ENCODE measurements around the gene TCP11. TPM values are rescaled to one million over a fixed set of nuclear protein-coding genes. Genes with fewer than 3 reads are reported as not detected.

TCP11 gene
- total RNA-seq, 1 donor from 2014 or later = not detected

GRCh38 chr6:35078896-35079295, 62.2 kb downstream of the TCP11 start:
- H3K27ac Mint-ChIP-seq = no peak overlapping the region
- no peak overlapping the region for H3K4me3 Mint-ChIP-seq
- CTCF ChIA-PET = no interaction called here
- ATAC-seq (ENCODE audit: low read depth) (no peak), DNase-seq (no peak)
- no peaks in the 10 kb centered on the region for H3K4me1 Mint-ChIP-seq
- no peak for TF ChIP-seq CTCF (IDR thresholded peaks at IDR 0.05)
- peaks cover 51% of the 10 kb centered on the region for H3K36me3 Mint-ChIP-seq (ENCODE audit: low read depth)
- H3K9me3 Mint-ChIP-seq = no peaks in the 10 kb centered on the region
- H3K27me3 Mint-ChIP-seq = no peaks in the 10 kb centered on the region
- intact Hi-C loops (cut with micrococcal nuclease) = no loop called here
- POLR2A ChIA-PET = no interaction called here

- H3K9me3 Mint-ChIP-seq = no peaks in the 10 kb centered on the region
- intact Hi-C loops (cut with micrococcal nuclease) = no loop called here
- no peaks in the 10 kb centered on the region for H3K4me1 Mint-ChIP-seq
- CTCF ChIA-PET = no interaction called here
- ATAC-seq (ENCODE audit: low read depth) (no peak), DNase-seq (no peak)
- no peak overlapping the region for H3K4me3 Mint-ChIP-seq
- no peak overlapping the region for H3K27ac Mint-ChIP-seq
- H3K27me3 Mint-ChIP-seq = no peaks in the 10 kb centered on the region
- no peak for TF ChIP-seq CTCF (IDR thresholded peaks at IDR 0.05)
- POLR2A ChIA-PET = no interaction called here
- H3K36me3 Mint-ChIP-seq (ENCODE audit: low read depth) = peaks cover 49% of the 10 kb centered on the region
Measured at GRCh38 chr6:35078226-35078850, 62.8 kb downstream of the TCP11 start.

DNA sequence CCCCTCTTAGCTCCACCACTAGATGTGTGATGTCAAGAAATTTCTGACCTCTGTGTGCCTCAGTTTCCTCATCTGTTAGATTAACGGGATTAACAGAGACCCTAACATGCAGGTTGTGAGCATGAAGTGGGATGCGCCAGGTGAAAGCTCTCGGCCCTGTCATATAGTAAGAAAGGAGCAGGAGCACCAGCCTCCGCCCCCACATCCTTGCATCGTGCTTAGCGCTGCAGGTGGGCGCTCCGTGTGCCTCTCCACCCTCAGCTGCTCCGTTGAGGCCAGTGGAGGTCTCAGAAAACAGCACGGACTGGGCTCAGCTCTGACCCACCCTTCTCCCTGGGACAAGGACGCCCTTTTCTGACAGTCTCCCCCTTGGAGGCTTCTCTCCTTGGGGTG, 63.4 kb downstream of the TCP11 start:
- no peak overlapping the region for H3K27ac Mint-ChIP-seq
- H3K9me3 Mint-ChIP-seq = no peaks in the 10 kb centered on the region
- ChIA-PET CTCF (no interaction called here), POLR2A (no interaction called here)
- no peaks in the 10 kb centered on the region for H3K4me1 Mint-ChIP-seq
- H3K4me3 Mint-ChIP-seq = no peak overlapping the region
- intact Hi-C loops (cut with micrococcal nuclease) = no loop called here
- H3K36me3 Mint-ChIP-seq (ENCODE audit: low read depth) = peaks cover 52% of the 10 kb centered on the region
- no peaks in the 10 kb centered on the region for H3K27me3 Mint-ChIP-seq
- TF ChIP-seq CTCF (IDR thresholded peaks at IDR 0.05) = no peak
- ATAC-seq (ENCODE audit: low read depth) (no peak), DNase-seq (no peak)

DNA sequence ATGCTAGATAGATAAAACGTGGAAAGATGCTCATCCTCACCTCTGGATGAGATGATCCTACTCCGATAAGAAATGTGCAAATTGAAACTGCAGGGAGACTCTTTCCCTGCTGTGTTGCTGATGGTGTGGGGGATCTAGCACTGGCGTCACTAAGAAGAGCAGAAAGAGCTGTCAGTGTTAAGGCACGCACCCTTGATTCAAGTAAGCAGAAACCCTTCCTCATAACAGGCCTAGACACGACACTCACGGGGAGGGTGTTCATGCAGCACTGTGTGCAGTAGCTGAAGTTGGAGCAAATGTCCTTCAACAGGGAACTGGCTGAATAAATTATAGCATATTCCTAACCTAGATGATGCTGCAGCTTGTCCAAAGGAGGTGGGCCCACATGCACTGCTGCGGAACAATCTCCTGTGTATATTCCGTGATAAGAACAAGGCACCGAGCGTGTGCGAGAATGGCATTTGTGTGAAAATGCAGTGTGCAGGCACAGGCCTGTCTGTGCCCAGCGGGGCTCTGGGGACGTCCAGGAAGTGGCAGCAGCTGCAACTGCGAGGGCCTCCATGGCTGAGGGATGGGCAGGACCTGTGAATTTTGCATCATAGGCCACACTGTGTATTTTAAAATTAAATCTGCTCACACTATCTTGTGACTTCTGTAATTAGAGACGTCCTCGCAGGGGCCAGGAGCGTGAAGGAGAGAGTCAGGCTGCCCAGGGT, 64.0 kb downstream of the TCP11 start:
- H3K36me3 Mint-ChIP-seq (ENCODE audit: low read depth) = peaks cover 51% of the 10 kb centered on the region
- no peaks in the 10 kb centered on the region for H3K27me3 Mint-ChIP-seq
- CTCF ChIA-PET = no interaction called here
- POLR2A ChIA-PET = no interaction called here
- no peak overlapping the region for H3K27ac Mint-ChIP-seq
- no peak overlapping the region for H3K4me3 Mint-ChIP-seq
- ATAC-seq (ENCODE audit: low read depth) (no peak), DNase-seq (no peak)
- no peak for TF ChIP-seq CTCF (IDR thresholded peaks at IDR 0.05)
- intact Hi-C loops (cut with micrococcal nuclease) = no loop called here
- H3K4me1 Mint-ChIP-seq = no peaks in the 10 kb centered on the region
- no peaks in the 10 kb centered on the region for H3K9me3 Mint-ChIP-seq

- intact Hi-C loops (cut with micrococcal nuclease) = no loop called here
- ChIA-PET POLR2A (no interaction called here), CTCF (no interaction called here)
- TF ChIP-seq CTCF (IDR thresholded peaks at IDR 0.05) = no peak
- Mint-ChIP-seq H3K27ac (no peak overlapping the region), H3K9me3 (no peaks in the 10 kb centered on the region), H3K36me3 (ENCODE audit: low read depth) (peaks cover 34% of the 10 kb centered on the region), H3K27me3 (no peaks in the 10 kb centered on the region), H3K4me1 (no peaks in the 10 kb centered on the region), H3K4me3 (no peak overlapping the region)
- ATAC-seq (ENCODE audit: low read depth) = no peak
- no peak for DNase-seq
Measured at GRCh38 chr6:35073766-35074471, 67.2 kb downstream of the TCP11 start.

Measured in activated B cell treated with CpG ODN at 0.5 μM for 24 hours (primary cell).